NCI-H1048 (cell line): Measurements from ENCODE around the gene SHD.
"Not testable (repeated sequence)": the region's sequence is repeated elsewhere in the genome, so short reads cannot be mapped to it uniquely, and the experiment has no call there.

Source experiments
- DNase-seq: peaks from one replicate; lab custom pipeline; 2025; lab: John Stamatoyannopoulos, UW

Gene SHD

DNA sequence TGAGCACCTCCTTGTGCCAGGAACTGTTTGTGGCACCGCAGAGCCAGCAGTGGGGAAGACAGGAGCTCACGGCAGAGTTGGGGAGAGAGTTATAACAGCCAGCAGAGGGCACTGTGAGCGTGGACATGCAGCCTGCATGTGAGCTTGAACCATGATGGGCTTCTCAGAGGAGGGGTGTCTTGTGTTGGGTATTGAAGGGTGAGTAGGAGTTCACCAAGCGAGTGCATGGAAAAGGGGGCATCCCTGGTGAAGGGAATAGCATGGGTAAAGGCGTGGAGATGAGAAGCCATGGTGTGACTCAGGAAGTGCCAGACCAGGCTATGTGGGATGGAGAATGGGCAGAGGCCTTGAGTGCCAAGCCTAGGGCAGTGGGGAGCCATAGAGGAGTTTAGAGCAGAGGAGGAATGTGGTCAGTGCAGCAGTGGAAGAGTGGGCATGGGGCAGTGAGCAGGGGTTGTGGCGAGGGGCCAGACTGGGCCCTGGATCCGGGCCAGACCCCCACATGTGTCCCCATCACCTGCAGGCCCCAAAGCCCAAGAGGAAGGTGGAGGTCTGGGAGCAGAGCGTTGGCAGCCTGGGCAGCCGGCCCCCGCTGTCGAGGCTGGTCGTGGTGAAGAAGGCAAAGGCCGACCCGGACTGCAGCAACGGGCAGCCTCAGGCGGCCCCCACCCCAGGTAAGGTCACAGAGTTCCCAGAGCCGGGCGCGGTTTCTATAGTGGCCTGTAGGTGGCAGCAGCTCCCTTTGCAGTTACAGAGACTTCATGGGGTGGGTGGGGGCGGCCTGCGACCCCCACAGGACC lies 11.8 kb upstream of the SHD start:
- DNase-seq: no peak

DNA sequence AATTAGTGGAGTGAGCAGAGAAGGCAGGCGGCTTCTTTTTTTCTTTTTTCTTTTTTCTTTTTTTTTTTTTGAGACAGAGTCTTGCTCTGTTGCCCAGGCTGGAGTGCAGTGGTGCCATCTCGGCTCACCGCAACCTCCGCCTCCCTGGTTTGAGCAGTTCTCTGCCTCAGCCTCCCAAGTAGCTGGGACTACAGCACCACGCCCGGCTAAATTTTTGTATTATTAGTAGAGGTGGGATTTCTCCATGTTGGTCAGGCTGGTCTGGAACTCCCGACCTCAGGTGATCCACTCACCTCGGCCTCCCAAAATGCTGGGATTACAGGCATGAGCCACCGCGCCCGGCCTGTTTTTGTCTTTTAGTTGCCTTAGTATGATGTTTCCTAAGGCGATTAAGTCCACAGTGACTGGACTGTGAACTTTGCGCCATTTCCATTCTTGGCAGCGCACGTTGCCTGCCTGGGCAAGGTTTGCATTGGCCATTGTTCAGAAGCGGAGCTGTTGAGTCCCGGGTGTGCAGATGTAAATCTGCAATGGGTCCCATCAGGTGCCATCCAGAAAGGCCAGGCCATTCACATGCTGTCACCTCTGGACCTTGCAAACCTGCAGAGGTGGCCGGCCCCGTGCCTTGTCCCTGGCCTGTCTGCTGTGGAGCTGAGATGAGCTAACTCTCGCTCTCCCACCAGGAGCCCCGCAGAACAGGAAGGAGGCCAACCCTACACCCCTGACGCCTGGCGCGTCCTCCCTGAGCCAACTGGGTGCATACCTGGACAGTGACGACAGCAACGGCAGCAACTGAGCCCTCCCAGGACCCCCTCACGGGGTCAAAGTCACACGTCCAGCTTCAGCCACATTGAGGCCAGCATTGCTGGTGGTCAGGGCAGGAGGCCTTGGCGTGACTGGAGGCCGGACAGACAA lies 10.9 kb upstream of the SHD start:
- no peak for DNase-seq

DNA sequence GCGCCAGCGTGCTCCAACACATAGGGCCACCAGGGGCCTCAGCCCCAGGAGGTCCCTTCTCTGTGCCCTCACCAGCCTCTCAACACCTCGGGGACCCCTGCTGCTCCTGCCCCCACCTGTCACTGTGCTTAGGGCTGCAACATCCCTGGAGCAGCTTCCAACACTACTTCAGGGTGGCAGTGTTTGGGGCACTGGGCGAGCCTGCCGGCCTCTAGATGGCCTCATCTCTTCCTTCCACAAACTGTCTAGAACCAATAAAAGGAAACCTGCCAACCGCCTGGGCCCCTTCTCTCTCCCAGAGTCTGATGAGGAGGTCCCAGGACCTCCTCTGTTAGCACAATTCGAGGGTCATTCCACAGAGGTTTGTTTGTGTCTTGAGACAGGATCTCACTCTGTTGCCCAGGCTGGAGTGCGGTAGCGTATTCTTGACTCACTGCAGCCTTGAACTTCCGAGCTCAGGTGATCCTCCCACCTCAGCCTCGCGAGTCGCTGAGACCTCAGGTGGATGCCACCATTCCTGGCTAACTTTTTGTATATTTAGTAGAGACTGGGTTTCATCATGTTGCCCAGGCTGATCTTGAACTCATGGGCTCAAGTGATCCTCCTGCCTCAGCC lies 10.1 kb upstream of the SHD start:
- no peak for DNase-seq

DNA sequence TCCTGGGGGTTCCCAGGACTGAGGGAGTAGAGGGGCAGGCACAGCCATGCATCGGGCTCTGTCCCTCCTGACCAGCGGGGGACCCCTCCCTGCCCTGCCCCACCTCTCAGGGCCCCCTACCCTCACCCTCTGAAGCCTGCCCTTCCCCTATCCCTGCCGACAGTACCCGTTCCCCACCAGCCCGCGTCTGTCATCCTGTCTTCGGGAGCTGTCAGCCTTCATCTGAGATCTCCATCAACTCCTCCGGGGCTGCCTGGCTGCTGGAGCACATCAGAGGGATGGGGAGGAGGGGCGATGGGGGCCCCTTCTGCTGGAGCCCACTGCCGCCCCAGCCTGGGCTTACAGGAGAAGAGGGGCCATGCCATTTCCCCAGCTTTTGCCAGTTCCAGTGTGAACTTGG lies 6.2 kb upstream of the SHD start:
- DNase-seq: no peak

DNA sequence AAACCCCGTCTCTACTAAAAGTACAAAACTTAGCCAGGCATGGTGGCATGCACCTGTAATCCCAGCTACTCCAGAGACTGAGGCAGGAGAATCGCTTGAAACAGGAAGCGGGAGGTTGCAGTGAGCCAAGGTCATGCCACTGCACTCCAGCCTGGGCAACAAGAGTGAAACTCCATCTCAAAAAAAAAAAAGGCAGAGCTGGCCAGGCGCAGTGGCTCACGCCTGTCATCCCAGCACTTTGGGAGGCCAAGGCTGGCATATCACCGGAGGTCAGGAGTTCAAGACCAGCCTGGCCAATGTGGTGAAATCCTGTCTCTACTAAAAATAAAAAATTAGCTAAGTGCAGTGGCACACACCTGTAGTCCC lies 4.8 kb upstream of the SHD start:
- DNase-seq: not testable (repeated sequence)

DNA sequence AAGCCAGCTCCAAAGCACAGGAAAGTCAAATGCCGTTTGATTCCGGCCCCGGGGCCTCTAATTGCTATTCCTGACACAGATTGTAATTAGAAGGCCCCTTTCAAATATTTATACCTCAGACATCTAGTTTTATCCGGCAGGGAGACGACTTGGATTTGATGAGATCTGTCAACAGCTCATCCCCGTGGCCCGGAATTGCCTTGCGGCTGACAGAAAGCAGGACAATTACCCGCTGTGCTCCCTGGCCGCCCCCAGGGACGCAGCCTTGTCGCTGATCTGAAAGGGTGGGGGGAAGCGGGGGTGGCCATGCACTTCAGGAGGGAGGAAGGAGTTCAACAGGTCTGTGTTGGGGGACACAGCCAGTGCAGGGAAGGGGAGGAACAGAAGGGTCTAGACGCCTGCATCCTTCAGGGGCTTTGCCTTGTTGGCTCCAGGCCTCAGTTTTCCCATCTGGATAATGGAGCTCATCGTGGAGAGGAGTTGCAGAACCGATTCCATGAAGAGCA lies 1.8 kb upstream of the SHD start:
- DNase-seq: no peak

DNA sequence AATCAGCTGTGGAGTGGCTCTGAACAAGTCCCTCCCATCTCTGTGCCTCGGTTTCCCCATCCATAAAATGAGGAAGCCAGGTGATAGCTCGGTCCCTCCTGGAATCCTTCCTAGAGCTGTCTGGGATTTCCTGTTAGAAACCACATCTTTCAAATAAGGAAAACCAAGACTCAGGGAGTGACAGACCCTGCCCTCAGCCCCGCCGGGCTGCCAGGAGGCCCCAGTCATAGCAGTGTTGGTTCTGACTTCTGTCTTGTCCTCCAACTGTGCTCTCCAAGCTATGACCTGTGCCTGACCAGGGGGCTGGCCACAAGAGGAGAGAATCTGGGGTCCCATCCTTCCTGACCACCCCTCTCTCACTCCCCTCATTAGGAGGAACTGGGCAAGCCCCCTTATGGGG lies 1.1 kb upstream of the SHD start:
- DNase-seq: no peak

DNA sequence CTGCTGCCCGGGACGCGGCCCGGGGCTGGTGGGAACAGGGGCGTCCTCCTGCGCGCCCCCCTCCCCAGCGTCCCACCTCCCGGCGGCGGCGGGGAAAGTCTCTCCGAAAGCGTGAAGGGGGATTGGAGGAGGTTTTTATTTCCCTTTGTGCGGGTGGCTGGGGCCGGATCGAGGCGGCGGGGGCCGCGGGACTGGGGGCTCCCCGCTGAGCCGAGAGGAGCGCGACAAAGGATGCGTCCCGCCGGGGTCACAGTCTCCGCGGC lies 132 bp downstream of the SHD start:
- DNase-seq: no peak

DNA sequence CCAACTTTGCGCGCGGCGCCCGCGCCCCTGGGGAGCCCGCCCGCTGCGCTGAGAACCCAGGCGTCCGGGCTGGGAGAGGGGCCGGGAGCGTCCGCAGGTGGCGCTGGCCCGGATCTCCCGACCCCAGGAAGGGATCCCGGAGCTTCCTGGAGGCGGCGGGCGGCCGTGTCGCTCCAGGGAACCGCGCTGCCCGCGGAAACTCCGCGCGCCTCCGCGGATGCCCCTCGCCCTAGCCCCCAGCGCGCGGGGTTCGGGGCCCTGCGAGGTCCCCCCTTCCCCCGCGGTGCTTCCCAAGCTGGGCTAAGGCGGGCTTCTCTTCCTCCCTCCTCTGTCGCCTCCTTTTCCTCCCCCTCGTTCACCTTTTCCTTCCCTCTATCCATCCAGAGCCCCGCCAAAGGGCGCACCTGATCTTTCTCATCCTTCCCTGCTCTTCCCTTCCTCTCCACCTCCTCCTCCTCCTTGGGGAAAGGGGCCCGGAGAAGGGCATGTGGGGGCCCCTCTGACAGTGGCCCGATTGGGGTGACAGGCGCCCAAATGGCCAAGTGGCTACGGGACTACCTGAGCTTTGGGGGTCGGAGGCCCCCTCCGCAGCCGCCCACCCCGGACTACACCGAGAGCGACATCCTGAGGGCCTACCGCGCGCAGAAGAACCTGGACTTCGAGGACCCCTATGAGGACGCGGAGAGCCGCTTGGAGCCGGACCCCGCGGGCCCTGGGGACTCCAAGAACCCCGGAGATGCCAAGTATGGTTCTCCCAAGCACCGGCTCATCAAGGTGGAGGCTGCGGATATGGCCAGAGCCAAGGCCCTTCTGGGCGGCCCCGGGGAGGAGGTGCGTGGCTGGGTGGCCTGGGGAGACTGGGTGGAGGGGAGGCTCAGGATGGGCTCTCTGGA lies 710 bp downstream of the SHD start:
- DNase-seq: no peak

DNA sequence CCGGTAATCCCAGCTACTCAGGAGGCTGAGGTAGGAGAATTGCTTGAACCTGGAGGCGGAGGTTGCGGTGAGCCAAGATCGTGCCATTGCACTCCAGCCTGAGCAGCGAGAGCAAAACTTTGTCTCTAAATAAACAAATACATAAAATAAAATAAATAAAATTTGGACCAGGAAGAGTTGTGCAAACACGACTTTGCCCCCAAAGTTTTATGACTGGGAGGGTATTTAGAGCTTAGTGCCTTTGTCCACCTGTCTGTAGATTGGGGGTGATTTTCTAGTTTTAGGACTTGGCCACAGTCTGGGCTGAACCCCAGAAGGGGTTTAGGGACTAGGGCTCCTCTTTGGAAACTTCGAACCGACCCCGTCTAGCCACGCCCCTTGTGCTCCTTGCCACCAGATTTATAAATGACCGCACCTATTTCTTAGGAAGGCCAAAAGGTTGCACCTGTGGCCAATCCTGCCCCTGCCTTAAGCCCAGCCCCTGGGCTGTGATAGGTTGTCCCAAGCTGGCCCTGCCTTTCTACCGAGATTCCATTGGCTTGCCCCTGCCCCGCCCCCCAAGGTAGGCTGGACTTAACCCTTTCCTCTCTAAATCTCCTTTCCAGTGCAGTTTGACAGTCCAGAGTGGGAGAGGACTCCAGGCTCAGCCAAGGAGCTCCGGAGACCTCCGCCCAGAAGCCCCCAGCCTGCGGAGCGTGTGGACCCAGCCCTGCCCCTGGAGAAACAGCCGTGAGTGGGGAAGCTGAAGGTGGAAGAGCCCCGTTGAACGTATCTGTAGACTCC lies 5.3 kb downstream of the SHD start:
- peak; percentile 57 for DNase-seq

DNA sequence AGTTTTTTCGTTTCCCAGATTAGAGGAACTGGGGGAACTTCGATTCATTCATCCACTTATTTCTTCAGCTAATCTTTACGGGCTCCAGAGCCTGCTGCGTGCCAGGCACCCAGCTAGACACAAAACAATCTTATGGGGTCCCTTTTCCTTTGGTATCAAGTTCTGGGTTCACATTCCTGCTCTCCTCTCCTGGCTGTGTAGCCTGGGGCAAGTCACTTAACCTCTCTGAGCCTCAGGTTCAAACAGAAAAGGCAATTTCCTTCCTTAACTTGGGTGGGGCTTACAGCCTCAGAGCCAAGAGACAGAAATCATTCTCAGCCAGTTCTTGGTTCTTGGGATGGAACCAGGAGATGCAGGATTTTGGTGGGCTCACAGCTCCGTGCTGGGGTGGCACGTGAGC lies 5.9 kb downstream of the SHD start:
- no peak for DNase-seq

DNA sequence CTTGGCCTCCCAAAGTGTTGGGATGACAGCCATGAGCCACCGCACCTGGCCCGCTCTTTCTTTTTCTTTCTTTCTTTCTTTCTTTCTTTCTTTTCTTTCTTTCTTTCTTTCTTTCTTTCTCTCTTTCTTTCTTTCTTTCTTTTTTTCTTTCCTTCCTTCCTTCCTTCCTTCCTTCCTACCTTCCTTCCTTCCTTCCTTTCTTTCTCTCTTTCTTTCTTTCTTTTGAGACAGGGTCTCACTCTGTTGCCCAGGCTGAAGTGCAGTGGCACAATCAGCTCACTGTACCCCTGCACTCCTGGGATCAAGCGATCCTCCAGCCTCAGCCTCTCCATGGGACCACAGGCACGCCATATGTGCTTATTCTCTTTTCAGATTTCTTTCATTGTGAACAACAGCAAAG lies 7.1 kb downstream of the SHD start:
- not testable (repeated sequence) for DNase-seq

DNA sequence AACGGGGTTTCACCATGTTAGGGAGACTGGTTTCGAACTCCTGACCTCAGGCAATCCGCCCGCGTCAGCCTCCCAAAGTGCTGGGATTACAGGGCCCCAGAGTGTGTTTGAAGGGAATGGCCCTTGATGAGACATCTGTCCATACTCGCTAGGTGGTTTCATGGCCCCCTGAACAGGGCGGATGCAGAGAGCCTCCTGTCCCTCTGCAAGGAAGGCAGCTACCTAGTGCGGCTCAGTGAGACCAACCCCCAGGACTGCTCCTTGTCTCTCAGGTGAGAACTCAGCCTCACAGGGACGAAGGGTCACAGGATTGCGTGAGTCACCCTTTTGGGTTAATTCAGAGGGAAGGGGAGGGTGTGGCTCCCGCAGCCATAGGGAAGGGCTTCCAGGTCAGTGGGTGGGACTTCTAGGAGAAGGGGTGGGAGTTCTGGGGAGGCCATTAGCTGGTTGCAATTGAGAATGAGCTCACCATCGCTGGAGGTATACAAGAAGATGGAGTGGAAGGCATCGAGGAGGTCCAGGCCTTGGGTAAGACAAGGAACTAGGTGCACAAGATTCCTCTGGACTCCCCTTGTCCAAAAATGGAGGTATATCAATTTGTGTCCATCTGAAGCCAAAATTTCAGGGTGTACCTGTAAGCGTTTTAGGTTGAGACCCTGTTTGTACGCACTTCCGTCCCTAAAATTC lies 9.2 kb downstream of the SHD start:
- DNase-seq: no peak

DNA sequence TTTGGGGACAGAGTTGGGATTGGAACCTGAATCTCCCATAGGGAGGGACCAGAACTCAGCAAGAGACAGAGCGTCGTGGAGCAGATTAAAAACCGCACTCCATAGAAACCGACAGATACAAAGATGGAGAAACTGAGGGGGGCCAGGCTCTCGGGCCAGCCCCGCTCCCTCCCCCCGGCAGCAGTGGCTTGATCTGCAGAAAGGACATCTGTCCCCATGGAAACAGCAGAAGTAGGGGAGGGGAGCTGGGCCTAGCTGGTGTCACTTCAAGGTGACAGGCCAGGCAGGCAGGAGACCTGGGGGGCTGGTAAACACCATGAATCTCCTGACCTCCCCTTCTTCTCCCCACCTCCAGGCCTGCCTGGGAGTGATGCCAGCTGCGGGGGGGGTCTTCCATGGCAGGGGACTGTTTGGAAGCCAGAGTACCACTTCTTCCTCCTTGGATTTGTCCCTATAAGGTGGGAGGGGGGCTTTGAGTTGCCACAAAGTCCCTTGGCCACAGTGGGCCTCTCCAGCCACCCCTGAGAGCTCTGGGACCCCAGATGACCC lies 12.2 kb downstream of the SHD start:
- DNase-seq: no peak

DNA sequence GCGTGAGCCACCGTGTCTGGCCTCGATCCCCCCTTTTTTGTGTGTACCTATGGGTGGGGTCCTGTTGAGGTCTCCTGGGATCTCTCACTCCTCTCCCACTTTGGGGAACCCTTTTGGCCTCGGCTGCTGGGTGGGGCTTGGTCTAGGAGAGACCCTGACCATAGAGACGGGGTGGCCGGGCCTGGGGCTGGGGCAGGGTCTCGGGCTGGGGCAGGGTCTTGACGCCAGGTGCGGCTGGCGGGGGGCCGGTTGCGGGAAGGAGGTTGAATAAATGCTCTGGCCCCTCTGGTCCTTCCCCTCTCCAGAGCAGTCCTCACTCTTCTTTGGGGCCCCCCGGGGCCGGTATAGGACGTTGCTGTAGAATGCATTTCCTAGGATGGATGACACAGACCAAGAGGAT lies 13.4 kb downstream of the SHD start:
- no peak for DNase-seq

DNA sequence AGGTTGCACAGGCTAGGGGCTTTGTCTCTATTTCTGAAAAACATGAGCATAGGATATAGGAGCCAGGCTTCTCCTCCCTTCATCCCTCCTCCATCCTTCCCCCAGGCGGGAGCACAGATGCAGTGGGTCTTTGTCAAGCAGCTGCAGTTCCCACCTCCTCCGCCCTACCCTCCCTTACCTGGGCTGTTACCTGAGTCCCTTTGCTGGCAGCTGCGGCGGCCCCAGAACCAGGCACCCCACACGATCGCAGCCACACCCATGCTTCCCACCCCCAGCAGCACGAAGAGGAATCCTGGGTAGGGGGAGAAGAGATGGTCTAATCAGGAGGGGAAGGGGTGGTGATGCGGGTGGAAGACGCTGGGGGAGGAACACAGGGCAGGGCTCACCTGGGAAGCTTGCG lies 15.3 kb downstream of the SHD start:
- no peak for DNase-seq

DNA sequence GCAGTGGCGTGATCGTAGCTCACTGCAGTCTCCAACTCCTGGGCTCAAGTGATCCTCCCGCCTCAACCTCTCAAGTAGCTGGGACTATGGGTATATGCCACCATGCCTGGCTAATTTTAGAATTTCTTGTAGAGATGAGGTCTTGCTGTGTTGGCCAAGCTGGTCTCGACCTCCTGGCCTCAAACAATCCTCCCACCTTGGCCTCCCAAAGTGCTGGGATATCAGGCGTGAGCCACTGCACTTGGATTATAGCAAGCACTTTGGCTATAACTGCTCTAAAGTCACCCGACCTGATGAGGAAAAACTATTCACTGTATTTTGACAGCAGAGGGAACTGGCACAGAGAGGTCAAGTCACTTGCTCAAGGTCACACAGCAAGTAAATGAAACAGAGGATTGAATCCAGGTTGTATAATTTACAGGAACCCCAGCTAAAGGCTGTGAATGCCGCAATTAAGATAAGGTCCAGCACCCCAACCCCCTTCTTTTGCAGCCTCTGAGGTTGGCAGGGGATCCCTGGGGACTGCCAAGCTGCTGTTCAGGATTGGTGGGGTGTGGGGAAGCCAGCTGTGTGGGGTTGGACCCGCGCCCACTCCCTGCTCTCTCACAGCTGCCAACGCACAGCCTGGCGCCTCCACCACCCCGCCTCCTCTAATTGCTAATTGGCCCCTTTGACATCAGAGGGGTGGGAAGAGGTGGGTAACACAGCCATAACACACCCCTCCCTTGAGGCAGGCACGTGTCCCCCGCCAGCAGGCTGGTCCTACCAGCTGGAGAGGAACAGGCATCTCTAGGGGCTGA lies 17.1 kb downstream of the SHD start:
- DNase-seq: no peak

DNA sequence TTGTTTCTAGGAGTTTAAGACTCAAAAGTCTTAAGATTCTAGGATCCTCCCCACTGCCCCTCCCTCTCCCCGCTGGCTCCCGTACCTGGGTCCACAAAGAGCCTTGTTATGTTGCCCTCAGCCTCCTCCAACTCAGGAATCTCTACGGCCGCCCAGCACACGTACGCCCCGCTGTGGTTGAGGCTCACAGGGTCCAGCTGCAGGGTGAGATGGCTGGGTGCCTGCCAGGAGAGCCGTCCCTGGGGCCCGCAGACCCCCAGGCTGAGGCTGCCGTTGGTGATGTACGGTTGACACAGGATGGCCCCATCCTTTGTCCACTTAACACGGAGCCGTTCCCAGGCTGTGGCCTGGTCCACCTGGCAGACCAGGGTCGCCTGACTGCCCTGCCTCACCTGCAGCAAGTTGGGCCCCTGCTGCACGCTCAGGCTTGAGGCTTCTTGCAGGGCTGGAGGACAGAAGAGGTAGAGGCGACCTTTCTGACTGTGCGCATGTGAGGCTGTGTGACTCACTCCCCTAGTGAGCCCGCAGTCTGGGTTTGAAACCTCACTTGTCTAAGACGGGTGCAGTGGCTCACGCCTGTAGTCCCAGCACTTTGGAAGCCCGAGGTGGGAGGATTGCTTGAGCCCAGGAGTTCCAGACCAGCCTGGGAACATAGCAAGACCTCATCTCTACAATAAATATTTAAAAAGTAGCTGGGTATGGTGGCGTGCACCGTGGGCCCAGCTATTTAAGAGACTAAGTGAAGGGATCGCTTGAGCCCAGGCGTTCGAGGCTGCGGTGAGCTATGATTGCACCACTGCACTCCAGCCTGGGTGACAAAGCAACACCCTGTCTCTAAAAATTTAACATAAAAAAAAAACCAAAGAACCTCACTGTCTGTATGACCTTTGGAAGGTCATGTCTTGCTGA lies 19.1 kb downstream of the SHD start:
- no peak for DNase-seq
